Naive thymus-derived CD4-positive, alpha-beta T cell (primary cell): ENCODE data around the gene BICDL1. TPM values are rescaled to one million over a fixed set of nuclear protein-coding genes. Genes with fewer than 3 reads are reported as not detected.
A peak's percentile ranks its signal among the peaks of the same experiment; 100 is the strongest.

Source experiments
- ATAC-seq: fragments of 150-1000 bp; cut with Tn5 transposase; 2 replicates; pipeline ENCODE4 v1.10.0; 2021; ENCODE audit warnings: mild to moderate bottlenecking, moderate library complexity
- CTCF ChIA-PET: fragments of 350-600 bp; sonication (Branson Sonifier 250); formaldehyde crosslinking; loops from one replicate; lab custom pipeline; 2021; ENCODE audit warnings: antibody characterized with exemption; lab: Charles Lee
- POLR2A ChIA-PET: fragments of 350-600 bp; sonication (Branson Sonifier 250); formaldehyde crosslinking; loops from one replicate; lab custom pipeline; 2021; ENCODE audit warnings: antibody characterized with exemption, inconsistent platforms; lab: Charles Lee
- DNase-seq, 9 donors: peaks; one replicate each; pipeline versions ENCODE4 v3.0.0 to v3.0.0-alpha.2; 2020 to 2022; ENCODE audit warnings: mixed read lengths in 1 of 9
- H3K27ac ChIP-seq: one replicate; pipeline ENCODE4 v1.7.0; 2013; ENCODE audit warnings: mild to moderate bottlenecking, low read depth, low read length, moderate library complexity
- H3K27me3 ChIP-seq, 2 donors: one replicate each; pipeline ENCODE4 v1.7.0; 2013; ENCODE audit warnings: low read length in 2 of 2, mild to moderate bottlenecking in 2 of 2, moderate library complexity in 2 of 2; ENCODE audit not compliant: control insufficient read depth in 2 of 2, insufficient read depth in 2 of 2
- H3K36me3 ChIP-seq, 3 experiments: 1 replicate in 2 of 3; 2 replicates in 1 of 3; pipeline ENCODE4 v1.7.0; 2013; ENCODE audit warnings: low read length in 3 of 3, mild to moderate bottlenecking in 3 of 3, moderate library complexity in 1 of 3; ENCODE audit not compliant: insufficient read depth in 3 of 3, control insufficient read depth in 2 of 3
- H3K4me1 ChIP-seq, 2 donors: one replicate each; pipeline ENCODE4 v1.7.0; 2013; ENCODE audit warnings: low read length in 2 of 2, mild to moderate bottlenecking in 2 of 2, moderate library complexity in 1 of 2; ENCODE audit not compliant: control insufficient read depth in 2 of 2, insufficient read depth in 2 of 2
- H3K4me3 ChIP-seq: 2 replicates; pipeline ENCODE4 v1.7.0; 2013; ENCODE audit warnings: mild to moderate bottlenecking, low read length
- H3K9me3 ChIP-seq, 3 experiments: 1 replicate in 2 of 3; 2 replicates in 1 of 3; pipeline ENCODE4 v1.7.0; 2013; ENCODE audit warnings: low read length in 3 of 3; ENCODE audit not compliant: control insufficient read depth in 2 of 3
- H3K27ac Mint-ChIP-seq, 9 donors: one replicate each; pipeline ENCODE4 v1.8.0; 2020 to 2022; ENCODE audit warnings: mixed read lengths in 9 of 9, mild to moderate bottlenecking in 8 of 9, moderate library complexity in 5 of 9, inconsistent platforms in 2 of 9
- H3K27me3 Mint-ChIP-seq, 5 donors: one replicate each; pipeline ENCODE4 v1.8.0; 2021 to 2022; ENCODE audit warnings: mixed read lengths in 5 of 5, mild to moderate bottlenecking in 1 of 5
- H3K36me3 Mint-ChIP-seq, 5 donors: one replicate each; pipeline ENCODE4 v1.8.0; 2020 to 2022; ENCODE audit warnings: mixed read lengths in 5 of 5, mild to moderate bottlenecking in 3 of 5, inconsistent platforms in 1 of 5
- H3K4me1 Mint-ChIP-seq, 7 donors: one replicate each; pipeline ENCODE4 v1.8.0; 2020 to 2022; ENCODE audit warnings: mixed read lengths in 7 of 7, mild to moderate bottlenecking in 3 of 7, inconsistent platforms in 1 of 7
- H3K4me3 Mint-ChIP-seq, 10 donors: one replicate each; pipeline ENCODE4 v1.8.0; 2020 to 2022; ENCODE audit warnings: mild to moderate bottlenecking in 10 of 10, mixed read lengths in 10 of 10, moderate library complexity in 6 of 10, inconsistent platforms in 2 of 10
- H3K9me3 Mint-ChIP-seq, 11 donors: one replicate each; pipeline ENCODE4 v1.8.0; 2020 to 2022; ENCODE audit warnings: mixed read lengths in 11 of 11, mild to moderate bottlenecking in 4 of 11, inconsistent platforms in 1 of 11, moderate library complexity in 1 of 11
- intact Hi-C, 2 donors: fragments of 100-400 bp; cut with micrococcal nuclease; formaldehyde crosslinking; loops; one replicate each; pipeline ENCODE4 v1.15.1; 2023
- polyA plus RNA-seq, 2 donors: library from polyadenylated mRNA; unstranded; fragments of 300-500 nt; fragmentation: Illumina TruSeq; gene quantifications; one replicate each; pipeline ENCODE4 v1.2.3, GENCODE V29; 2021
- total RNA-seq, 6 experiments: library from RNA in 5 of 6; stranded (reverse) in 5 of 6; gene quantifications; 1 replicate in 5 of 6; 2 replicates in 1 of 6; pipeline ENCODE4 v1.2.3 and lab custom pipeline; 2021 to 2026

BICDL1 gene
- total and polyA plus RNA-seq, 7 experiments from 2014 or later: 2.4 to 156 (median 111) TPM

DNA sequence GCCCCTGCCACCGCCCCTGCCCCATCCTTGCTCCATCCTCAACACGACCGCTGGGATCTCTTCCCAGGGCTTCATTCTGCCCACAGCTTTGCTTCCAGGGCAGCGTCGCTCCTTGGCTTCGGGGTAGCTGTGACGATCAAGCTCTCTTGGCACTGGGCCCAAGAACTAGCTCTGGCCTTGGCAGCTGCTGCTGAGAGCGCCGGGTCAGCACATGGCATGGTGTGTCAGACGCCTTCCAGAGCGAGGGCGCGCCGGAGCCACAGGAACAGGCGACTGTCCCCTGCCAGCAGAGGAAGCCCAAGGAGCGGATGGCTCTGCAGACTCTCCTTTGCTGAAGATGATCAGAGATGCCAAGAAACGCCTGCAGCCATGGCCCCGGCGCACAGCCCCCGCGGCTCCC is 111.6 kb downstream of the BICDL1 start:
- Mint-ChIP-seq H3K4me3 (no peak overlapping the region), H3K9me3 (peaks cover 0 to 2% (median 0%) of the 10 kb centered on the region in 11 donors), H3K4me1 (peaks cover 14 to 35% (median 20%) of the 10 kb centered on the region in 7 donors), H3K36me3 (peaks cover 0 to 19% (median 6%) of the 10 kb centered on the region in 5 donors), H3K27ac (no peak overlapping the region), H3K27me3 (no peaks in the 10 kb centered on the region)
- POLR2A ChIA-PET: interaction anchor here (0.6 kb wide), 2 partner anchors 101 to 194 kb away, joined by 3 read pairs; no protein-coding TSS in a partner anchor
- peaks cover 17 to 96% (median 17%) of the 10 kb centered on the region in 3 experiments for H3K36me3 ChIP-seq
- H3K4me1 ChIP-seq: peaks cover 0 to 12% of the 10 kb centered on the region in 2 donors
- no peaks in the 10 kb centered on the region for H3K9me3 ChIP-seq
- ATAC-seq: no peak
- H3K27me3 ChIP-seq: no peaks in the 10 kb centered on the region
- no peak for DNase-seq
- H3K27ac ChIP-seq: no peak overlapping the region
- intact Hi-C loops: no loop called here
- H3K4me3 ChIP-seq: no peak overlapping the region
- CTCF ChIA-PET: interaction anchor here (0.9 kb wide), 1 partner anchor 72 kb away, joined by 3 read pairs; no protein-coding TSS in a partner anchor

DNA sequence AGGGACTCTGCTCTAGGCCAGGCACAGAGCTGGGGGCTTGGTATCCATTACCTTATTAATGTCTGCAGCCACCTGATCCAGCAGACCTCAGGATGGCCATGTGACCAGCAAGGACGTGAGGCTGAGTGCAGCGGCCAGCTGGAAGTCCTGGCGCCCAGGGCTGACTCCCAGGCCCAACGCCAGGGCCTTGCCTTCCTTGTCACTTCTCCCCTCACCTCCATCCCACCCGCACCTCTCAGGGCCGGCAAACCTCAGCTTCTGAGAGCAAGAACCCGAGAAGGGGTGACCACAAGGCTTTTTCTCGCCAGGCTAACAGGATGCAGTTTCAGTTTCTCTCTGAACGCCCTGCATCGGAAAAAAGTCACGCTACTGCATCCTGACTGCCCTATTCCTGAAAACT is 112.1 kb downstream of the BICDL1 start:
- no peak for DNase-seq
- no peak for ATAC-seq

DNA sequence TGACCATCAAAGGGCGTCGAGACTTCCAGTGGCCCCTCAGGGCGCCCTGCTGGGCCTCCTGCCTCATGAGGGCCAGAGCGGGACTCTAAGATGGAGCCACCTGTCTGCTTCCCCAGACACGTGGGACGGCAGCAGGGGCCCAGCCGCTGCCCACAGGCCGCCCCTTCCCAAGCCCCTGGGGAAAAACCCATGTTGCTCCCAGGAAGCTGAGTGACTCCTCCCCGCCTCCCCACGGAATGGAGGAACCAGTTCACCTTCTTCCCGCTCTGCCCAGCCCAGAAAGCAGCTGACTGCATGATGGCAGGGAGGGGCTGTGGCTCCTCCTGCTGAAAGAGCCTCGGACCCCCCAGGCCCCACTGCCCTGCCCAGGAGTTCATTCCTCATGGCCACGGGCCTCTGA is 112.6 kb downstream of the BICDL1 start:
- no peaks in the 10 kb centered on the region for H3K27me3 ChIP-seq
- ATAC-seq: no peak
- H3K4me1 ChIP-seq: peaks cover 0 to 12% of the 10 kb centered on the region in 2 donors
- CTCF ChIA-PET: no interaction called here
- DNase-seq: no peak
- intact Hi-C loops: no loop called here
- POLR2A ChIA-PET: no interaction called here
- no peak overlapping the region for H3K4me3 ChIP-seq
- peaks cover 17 to 90% (median 20%) of the 10 kb centered on the region in 3 experiments for H3K36me3 ChIP-seq
- Mint-ChIP-seq H3K27ac (peak overlapping the region in 7 of 9 donors; percentile 18 to 82 (median 69)), H3K4me1 (peaks cover 14 to 44% (median 28%) of the 10 kb centered on the region in 7 donors), H3K36me3 (peaks cover 0 to 26% (median 7%) of the 10 kb centered on the region in 5 donors), H3K27me3 (no peaks in the 10 kb centered on the region), H3K4me3 (peak overlapping the region in 2 of 10 donors; percentile 51 to 67), H3K9me3 (peaks cover 0 to 2% (median 0%) of the 10 kb centered on the region in 11 donors)
- H3K9me3 ChIP-seq: no peaks in the 10 kb centered on the region
- no peak overlapping the region for H3K27ac ChIP-seq

More for the DNA sequence above, 112.1 kb downstream of the BICDL1 start:
- Histone ChIP-seq H3K36me3 (peaks cover 17 to 92% (median 20%) of the 10 kb centered on the region in 3 experiments), H3K27ac (no peak overlapping the region), H3K4me1 (peaks cover 0 to 12% of the 10 kb centered on the region in 2 donors), H3K9me3 (no peaks in the 10 kb centered on the region), H3K27me3 (no peaks in the 10 kb centered on the region), H3K4me3 (no peak overlapping the region)
- intact Hi-C loops: no loop called here
- Mint-ChIP-seq H3K27ac (peak overlapping the region in 8 of 9 donors; percentile 18 to 82 (median 63)), H3K36me3 (peaks cover 0 to 23% (median 7%) of the 10 kb centered on the region in 5 donors), H3K27me3 (no peaks in the 10 kb centered on the region), H3K4me3 (peak overlapping the region in 2 of 10 donors; percentile 51 to 67), H3K9me3 (peaks cover 0 to 2% (median 0%) of the 10 kb centered on the region in 11 donors), H3K4me1 (peaks cover 14 to 40% (median 25%) of the 10 kb centered on the region in 7 donors)
- CTCF ChIA-PET: no interaction called here
- POLR2A ChIA-PET: interaction anchor here (0.6 kb wide), 1 partner anchor 193 kb away, joined by 3 read pairs; no protein-coding TSS in a partner anchor

DNA sequence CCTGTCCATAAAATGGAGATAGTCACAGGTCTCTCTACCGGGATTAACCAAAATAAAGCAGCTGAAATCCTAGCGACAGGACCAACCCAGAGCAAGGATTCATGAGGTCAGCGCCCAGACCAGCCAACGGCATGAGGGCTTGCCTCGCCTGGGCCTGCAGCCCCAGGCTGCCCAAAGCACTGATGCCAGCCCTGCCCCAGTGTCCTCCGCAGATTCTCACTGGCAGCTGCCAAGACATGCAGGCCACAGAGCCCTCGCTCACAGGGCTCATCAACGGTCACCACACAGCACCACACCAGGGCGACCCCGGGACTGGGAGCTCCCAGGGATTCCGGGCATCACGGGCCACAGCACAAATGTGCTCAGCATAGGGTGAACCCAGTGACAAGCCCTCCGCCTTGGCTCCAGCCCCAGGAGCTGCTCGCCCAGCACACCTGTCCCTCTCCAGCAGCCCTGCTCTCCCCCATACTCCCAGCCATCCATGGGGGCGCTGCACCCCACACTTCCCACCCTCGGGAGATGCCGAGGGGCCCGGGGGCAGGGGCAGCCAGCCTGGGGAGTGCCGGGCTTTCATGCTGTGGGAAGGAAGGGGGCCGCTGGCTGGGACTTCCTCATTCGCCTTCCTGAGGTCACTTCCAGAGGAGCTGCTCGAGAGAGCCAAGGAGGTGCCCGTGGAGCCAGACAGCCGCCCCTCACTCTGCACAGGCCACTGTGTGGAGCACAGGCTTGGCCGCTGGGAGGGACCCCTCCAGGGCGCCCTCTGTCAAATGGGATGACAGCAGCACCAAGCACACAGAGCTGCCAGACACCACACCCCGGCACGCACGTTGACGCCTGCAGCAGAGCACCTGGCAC is 113.4 kb downstream of the BICDL1 start:
- DNase-seq: no peak
- Histone ChIP-seq H3K9me3 (no peaks in the 10 kb centered on the region), H3K4me1 (peaks cover 0 to 12% of the 10 kb centered on the region in 2 donors), H3K27me3 (no peaks in the 10 kb centered on the region), H3K4me3 (no peak overlapping the region), H3K36me3 (peaks cover 17 to 89% (median 20%) of the 10 kb centered on the region in 3 experiments), H3K27ac (no peak overlapping the region)
- H3K36me3 Mint-ChIP-seq: peaks cover 0 to 29% (median 7%) of the 10 kb centered on the region in 5 donors
- intact Hi-C loops: no loop called here
- H3K27ac Mint-ChIP-seq: peak overlapping the region in 4 of 9 donors; percentile 1 to 82 (median 63)
- H3K4me3 Mint-ChIP-seq: no peak overlapping the region
- H3K9me3 Mint-ChIP-seq: peaks cover 0 to 2% (median 0%) of the 10 kb centered on the region in 11 donors
- POLR2A ChIA-PET: no interaction called here
- H3K4me1 Mint-ChIP-seq: peaks cover 14 to 47% (median 28%) of the 10 kb centered on the region in 7 donors
- CTCF ChIA-PET: interaction anchor here (1.1 kb wide), 1 partner anchor 25 kb away, joined by 3 read pairs; no protein-coding TSS in a partner anchor
- peak; percentile 19 for ATAC-seq
- no peaks in the 10 kb centered on the region for H3K27me3 Mint-ChIP-seq

DNA sequence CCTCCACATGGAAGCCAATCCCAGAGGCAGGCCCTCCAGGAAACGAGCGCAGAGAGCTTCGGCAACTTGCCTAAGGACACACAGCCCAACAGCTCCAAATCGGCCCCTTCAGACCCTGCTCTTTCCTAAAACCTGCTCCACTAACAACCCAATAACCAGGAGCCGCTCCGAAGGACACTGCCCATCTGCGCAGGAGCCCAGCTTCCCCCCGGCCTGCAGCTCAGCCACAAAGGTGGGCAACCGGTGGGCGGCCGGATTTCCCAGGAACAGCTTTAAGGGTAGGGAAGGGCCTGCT is 114.0 kb downstream of the BICDL1 start:
- ChIA-PET CTCF (interaction anchor here (1.1 kb wide), 1 partner anchor 24 kb away, joined by 3 read pairs; no protein-coding TSS in a partner anchor), POLR2A (no interaction called here)
- no peak overlapping the region for H3K4me3 Mint-ChIP-seq
- no peak overlapping the region for H3K4me3 ChIP-seq
- peaks cover 14 to 51% (median 30%) of the 10 kb centered on the region in 7 donors for H3K4me1 Mint-ChIP-seq
- peaks cover 0 to 2% (median 0%) of the 10 kb centered on the region in 11 donors for H3K9me3 Mint-ChIP-seq
- ATAC-seq (no peak), DNase-seq (no peak)
- no peaks in the 10 kb centered on the region for H3K27me3 ChIP-seq
- peaks cover 0 to 12% of the 10 kb centered on the region in 2 donors for H3K4me1 ChIP-seq
- peaks cover 0 to 32% (median 7%) of the 10 kb centered on the region in 5 donors for H3K36me3 Mint-ChIP-seq
- H3K9me3 ChIP-seq: no peaks in the 10 kb centered on the region
- H3K36me3 ChIP-seq: peaks cover 17 to 87% (median 20%) of the 10 kb centered on the region in 3 experiments
- no peak overlapping the region for H3K27ac ChIP-seq
- no peak overlapping the region for H3K27ac Mint-ChIP-seq
- H3K27me3 Mint-ChIP-seq: no peaks in the 10 kb centered on the region
- intact Hi-C loops: no loop called here

DNA sequence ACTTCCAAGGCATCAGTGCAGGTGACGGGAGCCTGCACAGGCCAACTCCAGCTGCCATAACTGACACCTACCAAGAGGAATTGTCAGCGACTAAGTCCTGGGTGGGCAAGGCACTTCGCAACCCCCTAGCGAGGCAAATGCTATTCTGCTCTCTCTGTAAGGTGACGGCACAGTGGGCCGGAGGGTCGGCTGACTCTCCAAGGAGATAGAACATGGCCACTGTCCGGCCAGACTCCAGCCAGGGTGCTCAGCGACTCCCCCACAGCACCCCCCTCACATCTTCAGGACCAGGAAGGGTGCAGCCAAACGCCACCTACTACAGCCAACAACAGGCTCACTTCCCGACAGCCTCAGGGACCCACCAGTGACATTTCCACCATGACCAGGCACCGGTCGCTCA is 114.3 kb downstream of the BICDL1 start:
- ATAC-seq: no peak
- H3K4me1 Mint-ChIP-seq: peaks cover 16 to 55% (median 34%) of the 10 kb centered on the region in 7 donors
- no peaks in the 10 kb centered on the region for H3K9me3 ChIP-seq
- ChIA-PET CTCF (interaction anchor here (1.1 kb wide), 1 partner anchor 24 kb away, joined by 3 read pairs; no protein-coding TSS in a partner anchor), POLR2A (no interaction called here)
- H3K9me3 Mint-ChIP-seq: peaks cover 0 to 2% (median 0%) of the 10 kb centered on the region in 11 donors
- peaks cover 17 to 87% (median 20%) of the 10 kb centered on the region in 3 experiments for H3K36me3 ChIP-seq
- no peak overlapping the region for H3K4me3 Mint-ChIP-seq
- no peaks in the 10 kb centered on the region for H3K27me3 Mint-ChIP-seq
- no peak for DNase-seq
- no peak overlapping the region for H3K4me3 ChIP-seq
- H3K27ac Mint-ChIP-seq: no peak overlapping the region
- H3K4me1 ChIP-seq: peaks cover 3 to 13% of the 10 kb centered on the region in 2 donors
- no peaks in the 10 kb centered on the region for H3K27me3 ChIP-seq
- intact Hi-C loops: no loop called here
- no peak overlapping the region for H3K27ac ChIP-seq
- peaks cover 0 to 35% (median 7%) of the 10 kb centered on the region in 5 donors for H3K36me3 Mint-ChIP-seq
